Measurements from ENCODE around the gene PRUNE1.

Gene PRUNE1

GRCh38 chr1:151002611-151003010, 5.6 kb upstream of the PRUNE1 start:
- FAIRE-seq (no peak), DNase-seq (ENCODE audit: insufficient read length, low spot score) (no peak)
- no peak for TF ChIP-seq PAX5 (IDR thresholded peaks at IDR 0.05; ENCODE audit: insufficient read depth, low read length, severe bottlenecking)
- TF ChIP-seq POLR2A (IDR thresholded peaks at IDR 0.05; ENCODE audit: low read depth, low read length) = no peak
- no peak for TF ChIP-seq POLR2AphosphoS5 (IDR thresholded peaks at IDR 0.05; ENCODE audit: low read depth, low read length)
- TF ChIP-seq SPI1 (IDR thresholded peaks at IDR 0.05; ENCODE audit: low read depth, low read length) = no peak

GRCh38 chr1:151003180-151003579, 5.1 kb upstream of the PRUNE1 start:
- DNase-seq (ENCODE audit: insufficient read length, low spot score) (no peak), FAIRE-seq (no peak)
- TF ChIP-seq POLR2A (IDR thresholded peaks at IDR 0.05; ENCODE audit: low read depth, low read length) (no peak), PAX5 (IDR thresholded peaks at IDR 0.05; ENCODE audit: insufficient read depth, low read length, severe bottlenecking) (no peak), SPI1 (IDR thresholded peaks at IDR 0.05; ENCODE audit: low read depth, low read length) (no peak), POU2F2 (IDR thresholded peaks at IDR 0.05; ENCODE audit: low read depth, low read length) (no peak), POLR2AphosphoS5 (IDR thresholded peaks at IDR 0.05; ENCODE audit: low read depth, low read length) (no peak), TAF1 (IDR thresholded peaks at IDR 0.05; ENCODE audit: low read depth, low read length) (no peak)

- DNase-seq (ENCODE audit: insufficient read length, low spot score) = no peak
- TF ChIP-seq PAX5 (IDR thresholded peaks at IDR 0.05; ENCODE audit: insufficient read depth, low read length, severe bottlenecking) = no peak
- no peak for TF ChIP-seq POU2F2 (IDR thresholded peaks at IDR 0.05; ENCODE audit: low read depth, low read length)
- TF ChIP-seq SPI1 (IDR thresholded peaks at IDR 0.05; ENCODE audit: low read depth, low read length) = no peak
- TF ChIP-seq POLR2AphosphoS5 (IDR thresholded peaks at IDR 0.05; ENCODE audit: low read depth, low read length) = no peak
- no peak for TF ChIP-seq TAF1 (IDR thresholded peaks at IDR 0.05; ENCODE audit: low read depth, low read length)
- no peak for TF ChIP-seq POLR2A (IDR thresholded peaks at IDR 0.05; ENCODE audit: low read depth, low read length)
- no peak for FAIRE-seq
These were observed 2.4 kb upstream of the PRUNE1 start for GRCh38 chr1:151005729-151006319.

GRCh38 chr1:151006327-151007052, 1.8 kb upstream of the PRUNE1 start, which contains the start of gene MINDY1:
TSS of gene MINDY1 (minus strand) at chr1:151006902. CDS start at chr1:151002617, 4,285 bp downstream.
- no peak for TF ChIP-seq POLR2A (IDR thresholded peaks at IDR 0.05; ENCODE audit: low read depth, low read length)
- TF ChIP-seq SPI1 (IDR thresholded peaks at IDR 0.05; ENCODE audit: low read depth, low read length) = peak; percentile 47
- FAIRE-seq (peak; percentile 9), DNase-seq (ENCODE audit: insufficient read length, low spot score) (no peak)

GRCh38 chr1:151007853-151008243, 401 bp upstream of the PRUNE1 start:
- FAIRE-seq (no peak), DNase-seq (ENCODE audit: insufficient read length, low spot score) (no peak)
- TF ChIP-seq POLR2AphosphoS5 (IDR thresholded peaks at IDR 0.05; ENCODE audit: low read depth, low read length) = no peak
- no peak for TF ChIP-seq POLR2A (IDR thresholded peaks at IDR 0.05; ENCODE audit: low read depth, low read length)
- TF ChIP-seq TAF1 (IDR thresholded peaks at IDR 0.05; ENCODE audit: low read depth, low read length) = no peak
- TF ChIP-seq POU2F2 (IDR thresholded peaks at IDR 0.05; ENCODE audit: low read depth, low read length) = no peak
- no peak for TF ChIP-seq PAX5 (IDR thresholded peaks at IDR 0.05; ENCODE audit: insufficient read depth, low read length, severe bottlenecking)

- TF ChIP-seq POU2F2 (IDR thresholded peaks at IDR 0.05; ENCODE audit: low read depth, low read length) = no peak
- TF ChIP-seq POLR2A (IDR thresholded peaks at IDR 0.05; ENCODE audit: low read depth, low read length) = no peak
- TF ChIP-seq POLR2AphosphoS5 (IDR thresholded peaks at IDR 0.05; ENCODE audit: low read depth, low read length) = no peak
- TF ChIP-seq TAF1 (IDR thresholded peaks at IDR 0.05; ENCODE audit: low read depth, low read length) = no peak
- no peak for TF ChIP-seq SPI1 (IDR thresholded peaks at IDR 0.05; ENCODE audit: low read depth, low read length)
- TF ChIP-seq PAX5 (IDR thresholded peaks at IDR 0.05; ENCODE audit: insufficient read depth, low read length, severe bottlenecking) = no peak
- DNase-seq (ENCODE audit: insufficient read length, low spot score) = no peak
- peak; percentile 13 for FAIRE-seq
These were observed 948 bp downstream of the PRUNE1 start for GRCh38 chr1:151009206-151009587.

GRCh38 chr1:151009674-151010345, 1.6 kb downstream of the PRUNE1 start:
- DNase-seq (ENCODE audit: insufficient read length, low spot score) (no peak), FAIRE-seq (no peak)
- TF ChIP-seq POU2F2 (IDR thresholded peaks at IDR 0.05; ENCODE audit: low read depth, low read length) = no peak
- TF ChIP-seq PAX5 (IDR thresholded peaks at IDR 0.05; ENCODE audit: insufficient read depth, low read length, severe bottlenecking) = no peak
- TF ChIP-seq POLR2A (IDR thresholded peaks at IDR 0.05; ENCODE audit: low read depth, low read length) = no peak
- TF ChIP-seq TAF1 (IDR thresholded peaks at IDR 0.05; ENCODE audit: low read depth, low read length) = no peak
- TF ChIP-seq SPI1 (IDR thresholded peaks at IDR 0.05; ENCODE audit: low read depth, low read length) = no peak
- TF ChIP-seq POLR2AphosphoS5 (IDR thresholded peaks at IDR 0.05; ENCODE audit: low read depth, low read length) = no peak

GRCh38 chr1:151010346-151010726, 2.1 kb downstream of the PRUNE1 start:
- no peak for FAIRE-seq
- no peak for DNase-seq (ENCODE audit: insufficient read length, low spot score)
- TF ChIP-seq SPI1 (IDR thresholded peaks at IDR 0.05; ENCODE audit: low read depth, low read length) (no peak), TAF1 (IDR thresholded peaks at IDR 0.05; ENCODE audit: low read depth, low read length) (no peak), POLR2AphosphoS5 (IDR thresholded peaks at IDR 0.05; ENCODE audit: low read depth, low read length) (no peak), POLR2A (IDR thresholded peaks at IDR 0.05; ENCODE audit: low read depth, low read length) (no peak), PAX5 (IDR thresholded peaks at IDR 0.05; ENCODE audit: insufficient read depth, low read length, severe bottlenecking) (no peak), POU2F2 (IDR thresholded peaks at IDR 0.05; ENCODE audit: low read depth, low read length) (no peak)

GRCh38 chr1:151011154-151011850, 3.1 kb downstream of the PRUNE1 start:
- TF ChIP-seq TAF1 (IDR thresholded peaks at IDR 0.05; ENCODE audit: low read depth, low read length) = no peak
- TF ChIP-seq PAX5 (IDR thresholded peaks at IDR 0.05; ENCODE audit: insufficient read depth, low read length, severe bottlenecking) = no peak
- TF ChIP-seq SPI1 (IDR thresholded peaks at IDR 0.05; ENCODE audit: low read depth, low read length) = no peak
- TF ChIP-seq POLR2A (IDR thresholded peaks at IDR 0.05; ENCODE audit: low read depth, low read length) = no peak
- TF ChIP-seq POLR2AphosphoS5 (IDR thresholded peaks at IDR 0.05; ENCODE audit: low read depth, low read length) = no peak
- no peak for TF ChIP-seq POU2F2 (IDR thresholded peaks at IDR 0.05; ENCODE audit: low read depth, low read length)
- FAIRE-seq (no peak), DNase-seq (ENCODE audit: insufficient read length, low spot score) (no peak)

Measured in GM12891 (cell line).